ENCODE results near the gene EXOSC6. TPM values are rescaled to one million over a fixed set of nuclear protein-coding genes. Genes with fewer than 3 reads are reported as not detected.

EXOSC6 gene
- total and polyA plus RNA-seq, 2 of the 4 experiments (the other 2 are of a cell fraction) = 5.8 to 7.0 TPM

- H3K27ac ChIP-seq (ENCODE audit: insufficient read depth, low read length) = no peak overlapping the region
- no peak overlapping the region for H2BK20ac ChIP-seq (ENCODE audit: low read depth, low read length)
- H4K20me1 ChIP-seq (ENCODE audit: insufficient read depth, low read length) = peaks cover 47% of the 10 kb centered on the region
- H3K27me3 ChIP-seq (ENCODE audit: control insufficient read depth, insufficient read depth, low read length) = no peaks in the 10 kb centered on the region
- no peak overlapping the region for H3K4me3 ChIP-seq (ENCODE audit: insufficient read depth, low read depth, low read length)
- CTCF ChIA-PET = no interaction called here
- H3K79me1 ChIP-seq (ENCODE audit: low read depth in 1 of 2, low read length in 2 of 2) = peaks cover 10 to 46% of the 10 kb centered on the region in 2 experiments
- H4K91ac ChIP-seq (ENCODE audit: insufficient read depth, low read depth, low read length) = no peak overlapping the region
- 100% methylated on average over 4 of the region's 9 CpGs; no CpG with 5 or more reads in 1 of the 2 experiments for whole genome bisulfite sequencing, 2 experiments (ENCODE audit: extremely low coverage in 2 of 2, insufficient read length in 1 of 2)
- BruUV-seq (replicated peaks) = no TSS peak
- peaks cover 74% of the 10 kb centered on the region for H3K36me3 ChIP-seq (ENCODE audit: control insufficient read depth, insufficient read depth, low read length)
- no peak overlapping the region for H2AK5ac ChIP-seq (ENCODE audit: low read depth, low read length)
- H2BK5ac ChIP-seq (ENCODE audit: low read depth, low read length, poor library complexity, severe bottlenecking) = no peak overlapping the region
- H3K4ac ChIP-seq (ENCODE audit: low read depth, low read length) = no peak overlapping the region
- ATAC-seq (ENCODE audit: low read depth) (no peak), DNase-seq (no peak)
- no peak overlapping the region for H2BK15ac ChIP-seq (ENCODE audit: low read depth, low read length)
- intact Hi-C loops (cut with micrococcal nuclease) = no loop called here
- H3K9me3 ChIP-seq (ENCODE audit: control insufficient read depth, insufficient read depth, low read length) = no peaks in the 10 kb centered on the region
- H2AK9ac ChIP-seq (replicated peaks; ENCODE audit: low read depth, low read length, poor library complexity) = no peak overlapping the region
- H3K9ac ChIP-seq (ENCODE audit: low read depth, low read length) = no peak overlapping the region
- TF ChIP-seq SMC3 (IDR thresholded peaks at IDR 0.05; ENCODE audit: low read depth, low read length) = no peak
- TF ChIP-seq RFX5 (IDR thresholded peaks at IDR 0.05; ENCODE audit: low read depth, low read length) = no peak
- TF ChIP-seq BHLHE40 (IDR thresholded peaks at IDR 0.05; ENCODE audit: low read depth, low read length) = no peak
- TF ChIP-seq MAZ (IDR thresholded peaks at IDR 0.05; ENCODE audit: borderline replicate concordance, low read depth, low read length) = no peak
- TF ChIP-seq ELK1 (IDR thresholded peaks at IDR 0.05; ENCODE audit: borderline replicate concordance, low read depth, low read length) = no peak
- TF ChIP-seq POLR2A (IDR thresholded peaks at IDR 0.05; ENCODE audit: low read depth, low read length) = no peak
- TF ChIP-seq, protein P1, sequence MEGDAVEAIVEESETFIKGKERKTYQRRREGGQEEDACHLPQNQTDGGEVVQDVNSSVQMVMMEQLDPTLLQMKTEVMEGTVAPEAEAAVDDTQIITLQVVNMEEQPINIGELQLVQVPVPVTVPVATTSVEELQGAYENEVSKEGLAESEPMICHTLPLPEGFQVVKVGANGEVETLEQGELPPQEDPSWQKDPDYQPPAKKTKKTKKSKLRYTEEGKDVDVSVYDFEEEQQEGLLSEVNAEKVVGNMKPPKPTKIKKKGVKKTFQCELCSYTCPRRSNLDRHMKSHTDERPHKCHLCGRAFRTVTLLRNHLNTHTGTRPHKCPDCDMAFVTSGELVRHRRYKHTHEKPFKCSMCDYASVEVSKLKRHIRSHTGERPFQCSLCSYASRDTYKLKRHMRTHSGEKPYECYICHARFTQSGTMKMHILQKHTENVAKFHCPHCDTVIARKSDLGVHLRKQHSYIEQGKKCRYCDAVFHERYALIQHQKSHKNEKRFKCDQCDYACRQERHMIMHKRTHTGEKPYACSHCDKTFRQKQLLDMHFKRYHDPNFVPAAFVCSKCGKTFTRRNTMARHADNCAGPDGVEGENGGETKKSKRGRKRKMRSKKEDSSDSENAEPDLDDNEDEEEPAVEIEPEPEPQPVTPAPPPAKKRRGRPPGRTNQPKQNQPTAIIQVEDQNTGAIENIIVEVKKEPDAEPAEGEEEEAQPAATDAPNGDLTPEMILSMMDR (conservative IDR thresholded peaks at IDR 0.05; ENCODE audit: low read depth, low read length) = no peak
- TF ChIP-seq MAFK (IDR thresholded peaks at IDR 0.05; ENCODE audit: low read depth, low read length) = no peak
- TF ChIP-seq MXI1 (IDR thresholded peaks at IDR 0.05; ENCODE audit: borderline replicate concordance, low read depth, low read length) = no peak
- in situ Hi-C loops (cut with MboI; ENCODE audit: low sequenced_read_pairs) = no loop called here
- peaks cover 8% of the 10 kb centered on the region; the same call in 1 of the 2 replicates for H3K9me1 ChIP-seq (ENCODE audit: insufficient read depth, low read length)
- H4K5ac ChIP-seq (ENCODE audit: low read depth, low read length) = no peak overlapping the region
- POLR2A ChIA-PET (ENCODE audit: unreplicated experiment) = no interaction called here
- H3K4me2 ChIP-seq (ENCODE audit: low read depth, low read length) = no peak overlapping the region
- no peak overlapping the region for H2AFZ ChIP-seq (replicated peaks; ENCODE audit: low read length, poor library complexity)
- H3K23ac ChIP-seq (ENCODE audit: low read depth, low read length) = no peak overlapping the region
- dilution Hi-C loops (cut with HindIII; ENCODE audit: low sequenced_read_pairs, unreplicated experiment) = no loop called here
- peaks cover 2% of the 10 kb centered on the region for H3K4me1 ChIP-seq (ENCODE audit: control insufficient read depth, insufficient read depth, low read length)
- no peak overlapping the region for H3K56ac ChIP-seq (ENCODE audit: extremely low read depth, insufficient read depth, low read length)
- H3K18ac ChIP-seq (ENCODE audit: low read depth, low read length) = no peak overlapping the region
- H3K14ac ChIP-seq (replicated peaks; ENCODE audit: low read depth, low read length) = no peak overlapping the region
- no peak overlapping the region for H2BK120ac ChIP-seq (ENCODE audit: low read depth, low read length)
- no peak overlapping the region for H4K8ac ChIP-seq (ENCODE audit: low read depth in 2 of 2, low read length in 2 of 2)
These were observed 3.8 kb upstream of the EXOSC6 start for GRCh38 chr16:70255574-70255973.

Data from IMR-90 (cell line).